GM19240 (cell line): Measurements from ENCODE around the gene HSPG2.
A peak's percentile ranks its signal among the peaks of the same experiment; 100 is the strongest.
"Not testable (repeated sequence)": the region's sequence is repeated elsewhere in the genome, so short reads cannot be mapped to it uniquely, and the experiment has no call there.

ENCODE experiments used
- DNase-seq: peaks from one replicate; pipeline ENCODE4 v3.0.0; 2011; ENCODE audit warnings: low spot score; ENCODE audit not compliant: insufficient read length

The HSPG2 gene

DNA sequence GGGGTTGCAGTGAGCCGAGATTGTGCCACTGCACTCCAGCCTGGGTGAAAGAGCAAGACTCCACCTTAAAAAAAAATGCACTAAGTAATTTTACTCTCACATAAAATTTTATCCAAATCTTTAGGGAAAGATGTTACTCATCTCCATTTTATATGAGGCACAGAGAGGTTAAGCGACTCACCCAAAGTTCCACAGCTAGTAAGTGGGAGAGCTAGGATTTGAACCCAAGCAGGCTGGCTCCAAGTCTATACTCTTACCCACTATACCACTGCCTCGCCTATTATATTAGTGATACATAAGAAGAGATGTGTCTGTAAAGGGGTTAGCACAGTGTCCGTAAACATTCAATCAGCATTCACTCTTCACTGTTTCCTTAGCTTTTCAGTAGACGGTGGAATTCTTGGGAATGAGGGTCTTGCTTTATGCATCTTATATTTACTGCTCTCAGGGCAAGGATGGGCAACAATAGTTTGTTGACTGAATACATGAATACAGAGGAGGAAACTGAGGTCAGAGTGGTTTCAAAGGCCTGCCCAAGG lies 109.9 kb downstream of the HSPG2 start:
- no peak for DNase-seq

DNA sequence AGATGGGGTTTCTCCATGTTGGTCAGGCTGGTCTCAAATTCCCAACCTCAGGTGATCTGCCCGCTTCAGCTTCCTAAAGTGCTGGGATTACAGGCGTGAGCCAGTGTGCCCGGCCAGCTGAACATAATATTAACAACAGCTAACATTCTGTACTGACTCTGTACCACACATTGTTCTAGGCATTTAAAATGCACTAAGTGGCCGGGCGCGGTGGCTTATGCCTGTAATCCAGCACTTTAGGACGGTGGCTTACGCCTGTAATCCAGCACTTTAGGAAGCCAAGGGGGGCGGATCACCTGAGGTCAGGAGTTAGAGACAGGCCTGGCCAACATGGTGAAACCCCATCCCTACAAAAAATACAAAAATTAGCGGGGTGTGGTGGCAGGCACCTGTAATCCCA lies 110.4 kb downstream of the HSPG2 start:
- DNase-seq: not testable (repeated sequence)

DNA sequence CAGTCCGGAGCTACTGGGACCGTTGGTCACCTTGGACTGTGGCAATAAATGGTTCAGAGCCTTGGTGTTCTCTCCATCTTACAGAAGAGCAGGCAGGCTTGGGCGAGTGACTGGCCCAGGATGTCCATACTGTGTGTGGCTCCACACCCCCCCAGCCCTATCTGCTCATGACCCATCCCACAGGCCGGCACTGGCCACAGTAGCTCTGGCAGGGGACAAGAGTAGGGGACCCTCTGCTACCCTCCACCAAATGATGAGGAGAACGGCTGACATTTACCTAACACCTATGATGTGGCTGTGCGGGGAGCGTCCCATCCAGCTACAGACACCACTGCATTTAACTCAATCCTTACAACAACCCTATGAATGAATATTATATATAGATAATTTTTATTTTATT lies 111.7 kb downstream of the HSPG2 start:
- DNase-seq: no peak

DNA sequence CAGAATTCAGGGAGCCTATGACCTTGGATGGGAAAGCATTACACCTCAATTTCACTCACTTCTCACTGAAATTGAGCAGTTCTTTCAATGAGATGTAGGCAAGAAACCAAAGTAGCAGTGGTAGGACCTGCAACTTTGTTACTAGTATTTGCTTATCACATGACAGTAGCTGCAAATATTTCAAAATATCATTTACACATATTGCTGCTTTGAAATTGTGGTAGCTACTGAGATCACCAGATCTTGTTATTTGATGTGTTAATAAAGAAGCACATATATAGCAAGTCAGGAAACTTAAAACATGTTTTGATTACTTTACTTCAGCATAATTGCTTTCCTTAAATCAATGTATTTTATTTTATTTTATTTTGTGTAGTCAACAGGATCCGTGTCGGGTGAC lies 112.2 kb downstream of the HSPG2 start:
- no peak for DNase-seq

DNA sequence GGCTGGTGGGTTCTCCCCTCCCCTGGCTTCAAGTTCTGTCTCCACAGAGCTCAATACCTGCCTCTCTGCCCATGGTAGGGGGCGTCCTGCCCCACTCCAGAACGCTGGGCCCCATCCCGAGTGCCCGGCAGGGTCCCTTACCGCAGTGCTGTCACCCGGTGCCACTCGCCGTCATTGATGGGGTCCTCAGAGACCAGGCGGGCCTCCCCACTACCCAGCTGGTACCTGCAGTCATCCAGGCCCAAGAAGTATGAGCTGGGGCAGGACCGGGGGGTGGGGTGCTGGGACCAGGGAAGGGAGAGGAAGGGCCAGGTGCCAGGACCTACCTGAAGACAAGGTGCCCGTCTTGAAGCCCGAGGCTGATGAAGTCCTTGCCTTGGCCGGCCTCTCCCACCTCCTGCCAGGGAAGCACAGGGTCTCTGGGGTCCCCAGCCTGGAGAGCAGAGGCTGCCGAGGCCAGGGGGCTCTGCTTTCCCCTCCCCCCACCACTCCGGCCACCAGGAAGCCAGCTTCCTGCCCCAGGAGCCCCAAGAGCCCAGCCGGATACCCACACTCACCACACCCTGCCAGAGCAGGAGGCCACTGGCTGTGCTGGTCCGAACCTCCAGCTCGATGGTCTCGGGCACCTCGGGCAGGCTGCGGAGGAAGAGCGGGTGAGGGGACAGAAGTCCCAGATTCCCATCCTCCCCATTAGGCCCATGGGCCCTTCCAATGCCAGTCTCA lies 113.0 kb downstream of the HSPG2 start:
- DNase-seq: no peak

DNA sequence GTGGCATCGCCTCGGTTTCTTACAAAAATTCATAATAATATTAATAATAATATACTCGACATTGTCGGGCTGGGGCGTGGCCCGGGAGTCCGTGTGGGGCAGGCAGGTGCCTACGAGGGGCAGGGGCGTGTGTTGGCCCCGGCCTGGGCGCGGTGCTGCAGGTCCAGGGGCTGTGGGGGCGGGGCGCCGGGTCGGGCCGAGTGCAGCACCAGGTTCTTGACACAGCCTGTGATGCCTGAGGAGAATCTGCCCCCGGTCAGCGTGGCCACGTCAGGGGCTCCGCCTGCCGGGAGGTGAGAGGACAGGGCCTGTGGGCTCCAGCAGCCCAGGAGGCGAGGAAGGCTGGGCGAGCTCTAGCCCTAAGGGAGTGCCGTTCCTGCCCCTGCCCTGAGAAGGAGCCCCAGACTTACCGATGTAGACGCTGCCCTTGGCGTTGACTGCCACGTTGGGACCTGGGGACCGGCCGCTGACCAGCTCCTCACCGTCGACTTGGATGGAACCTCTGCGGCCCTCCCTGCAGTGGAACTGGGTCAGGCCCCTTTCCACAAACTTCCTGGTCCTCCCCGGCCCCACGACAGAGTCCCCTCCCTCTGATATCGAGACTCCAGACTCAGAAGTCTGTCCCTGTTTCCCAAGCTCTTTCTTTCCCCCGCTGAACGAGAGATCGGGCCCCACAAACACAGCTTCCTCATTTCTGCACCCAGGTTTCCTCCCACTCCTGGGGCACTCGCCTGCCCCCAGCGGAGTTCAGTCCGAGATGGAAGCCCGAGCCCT lies 113.7 kb downstream of the HSPG2 start:
- no peak for DNase-seq

DNA sequence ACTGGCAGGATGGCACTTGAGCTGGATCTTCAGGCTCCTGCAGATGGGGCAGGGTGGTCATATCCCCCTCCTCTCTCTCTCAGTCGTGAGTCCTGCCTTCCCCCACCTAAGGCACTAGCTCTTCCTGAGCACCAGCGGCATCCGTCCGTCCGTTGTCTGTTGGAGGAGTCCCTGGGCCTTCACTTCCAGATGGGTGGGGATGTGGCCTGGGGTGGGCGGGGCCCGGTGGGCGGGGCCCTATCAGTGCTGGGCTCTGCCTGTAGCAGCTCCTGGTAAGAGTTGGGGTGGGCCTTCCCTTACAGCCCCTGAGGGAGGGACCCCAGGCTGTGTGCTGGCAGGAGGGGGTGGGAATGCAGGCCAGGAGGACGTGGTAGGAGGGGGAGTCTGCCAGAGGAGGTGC lies 114.8 kb downstream of the HSPG2 start:
- DNase-seq: no peak

DNA sequence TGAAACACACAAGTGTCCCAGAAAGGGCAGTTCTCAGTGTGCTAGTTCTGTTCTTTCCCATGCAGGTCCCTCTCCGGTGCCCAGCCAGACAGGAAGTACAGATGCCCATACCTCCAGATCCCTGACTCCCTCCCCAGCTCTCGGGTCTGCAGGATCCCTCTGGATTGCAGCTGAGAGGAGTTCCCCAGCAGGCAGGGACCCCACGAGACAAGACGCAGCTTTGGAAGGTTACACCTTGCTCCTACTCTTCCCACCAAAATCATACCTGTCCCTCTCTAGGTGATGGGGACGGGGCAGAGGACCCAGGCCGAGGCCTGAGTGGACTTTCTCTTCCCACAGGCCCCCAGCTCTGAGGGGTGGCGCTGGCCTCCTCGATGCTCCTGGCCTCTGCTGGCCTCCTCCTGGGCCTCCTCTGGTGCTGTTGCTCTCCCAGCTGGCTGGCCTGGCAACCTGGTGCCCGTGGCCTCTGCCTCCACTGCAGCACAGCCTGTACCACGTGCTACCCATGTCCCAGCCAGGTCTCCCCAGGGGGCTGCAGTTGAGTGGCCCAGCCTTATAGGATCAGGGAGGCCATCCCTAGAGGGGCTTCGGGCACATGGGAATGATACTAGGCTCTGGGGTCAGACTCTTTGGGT lies 115.6 kb downstream of the HSPG2 start:
- DNase-seq: no peak

DNA sequence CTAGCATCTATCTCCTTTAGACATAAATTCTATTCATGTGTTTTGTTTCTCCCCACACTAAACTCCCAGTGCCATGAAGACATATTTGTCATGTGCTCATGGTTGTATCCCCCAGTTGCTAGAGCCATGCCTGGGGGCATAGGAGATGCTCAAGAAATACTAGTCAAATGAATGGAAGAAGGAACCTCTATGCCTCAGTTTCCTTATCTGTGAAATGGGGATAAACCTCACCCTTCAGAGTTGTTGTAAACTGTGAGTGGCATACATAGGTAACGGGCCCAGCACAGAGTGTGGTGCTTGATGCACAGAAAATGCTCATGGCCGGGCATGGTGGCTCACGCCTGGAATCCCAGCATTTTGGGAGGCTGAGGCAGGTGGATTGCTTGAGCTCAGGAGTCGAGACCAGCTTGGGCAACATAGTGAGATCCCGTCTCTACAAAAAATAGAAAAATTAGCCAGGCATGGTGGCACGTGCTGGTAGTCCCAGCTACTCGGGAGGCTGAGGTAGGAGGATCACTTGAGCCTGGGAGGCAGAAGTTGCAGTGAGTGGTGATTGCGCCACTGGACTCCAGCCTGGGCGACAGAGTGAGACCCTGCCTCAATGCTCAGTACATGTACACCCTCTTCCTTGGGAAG lies 116.4 kb downstream of the HSPG2 start:
- no peak for DNase-seq

DNA sequence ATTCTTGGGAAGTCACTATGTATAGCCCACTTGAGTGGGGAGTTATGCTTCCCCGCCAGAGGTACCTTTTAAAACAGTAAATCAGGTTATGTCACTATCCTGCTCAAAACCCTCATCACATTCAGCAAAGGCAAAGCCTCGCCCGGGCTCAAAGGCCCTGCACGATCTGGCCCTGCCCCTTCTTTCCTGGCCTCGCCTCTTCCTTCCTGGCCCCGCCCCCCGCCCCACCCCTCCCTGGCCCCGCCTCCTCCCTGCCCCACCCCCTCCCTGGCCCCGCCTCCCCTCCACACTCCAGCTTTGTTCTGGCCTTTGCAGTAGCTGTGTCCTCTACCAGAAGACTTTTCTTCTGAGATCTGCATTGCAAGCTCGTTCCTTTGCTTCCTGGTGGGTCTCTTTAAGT lies 118.5 kb downstream of the HSPG2 start:
- DNase-seq: peak; percentile 69

DNA sequence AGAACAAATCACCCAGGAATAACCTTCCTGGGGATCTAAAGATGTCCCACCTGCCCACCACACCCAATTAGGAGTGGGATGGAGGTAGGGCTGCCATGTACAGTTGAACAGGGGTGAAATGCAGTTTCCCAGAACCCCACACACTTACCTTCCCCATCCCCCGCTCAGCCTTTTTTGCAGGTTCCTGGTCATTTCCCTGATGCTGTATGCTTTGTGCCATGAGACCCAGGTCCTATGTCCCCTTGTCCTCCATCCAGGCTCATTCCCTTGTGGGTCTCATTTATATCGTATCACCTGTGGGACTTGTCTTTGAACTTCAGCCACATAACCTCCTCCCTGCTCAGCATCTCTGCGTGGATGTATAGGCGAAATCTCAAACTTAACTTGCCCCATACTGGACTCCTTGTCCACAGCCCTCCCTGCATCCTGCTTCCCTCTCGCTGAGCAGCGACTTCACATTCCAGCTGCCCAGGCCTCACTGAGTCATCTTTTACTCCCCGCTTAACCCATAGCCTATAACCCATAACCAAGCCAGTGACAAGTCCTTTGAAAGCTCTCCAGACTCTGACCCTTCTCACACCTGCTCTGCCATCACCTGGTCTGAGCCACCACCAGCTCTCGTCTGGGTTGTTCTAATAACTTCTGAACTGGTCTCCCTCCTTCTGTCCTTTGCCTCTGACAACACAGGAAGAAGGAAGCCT lies 120.4 kb downstream of the HSPG2 start:
- DNase-seq: no peak

DNA sequence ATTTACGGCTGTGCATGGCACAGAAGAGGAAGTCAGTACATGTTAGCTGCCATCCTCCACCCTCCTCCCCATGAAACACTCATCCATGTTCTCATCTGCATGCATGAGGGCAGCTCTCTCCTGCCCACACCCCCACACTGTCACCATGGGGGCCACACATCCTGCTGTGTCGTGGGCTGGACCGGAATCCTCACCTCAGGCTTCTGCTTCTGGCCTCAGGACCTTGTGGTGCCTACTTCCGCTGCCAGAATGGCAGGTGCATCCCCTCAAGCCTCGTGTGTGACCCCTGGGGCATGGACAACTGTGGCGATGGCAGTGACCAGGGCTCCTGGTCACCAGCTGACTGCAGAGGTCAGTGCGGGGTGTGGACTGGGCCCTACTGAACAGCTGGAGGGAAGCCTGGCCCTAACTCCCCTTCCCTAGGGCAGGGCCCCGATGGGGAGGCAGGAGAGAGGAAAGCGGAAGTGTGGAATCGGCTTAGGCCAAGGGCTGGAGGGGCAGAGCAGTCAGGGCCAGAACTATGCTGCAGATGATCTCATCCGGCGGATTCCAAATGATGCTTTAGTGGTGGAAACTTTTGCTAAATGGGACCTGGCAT lies 121.3 kb downstream of the HSPG2 start:
- DNase-seq: no peak

DNA sequence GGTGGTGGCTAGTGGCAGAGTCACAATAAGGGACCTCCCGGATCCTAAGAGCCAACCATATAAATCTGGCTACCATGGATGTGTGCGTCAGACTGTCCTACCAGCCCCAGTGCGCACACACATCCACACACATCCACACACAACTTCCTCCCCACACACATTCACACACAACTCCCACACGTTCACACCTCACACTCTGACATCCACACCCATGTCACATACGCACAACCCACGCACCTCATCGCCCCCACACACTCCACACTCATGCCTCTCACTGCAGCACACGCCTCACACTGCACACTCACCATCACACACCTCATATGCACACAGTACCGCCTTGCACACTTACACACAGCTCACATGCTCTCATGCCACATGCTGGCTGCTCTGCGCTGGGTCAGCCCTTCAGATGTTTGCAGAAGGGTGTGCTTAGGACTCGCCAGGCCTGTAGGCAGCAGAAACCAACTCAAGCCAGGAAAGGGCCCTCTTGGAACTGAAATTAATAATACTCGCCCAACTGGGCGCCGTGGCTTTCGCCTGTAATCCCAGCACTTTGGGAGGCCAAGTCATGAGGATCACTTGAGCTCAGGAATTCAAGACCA lies 122.0 kb downstream of the HSPG2 start:
- DNase-seq: no peak

DNA sequence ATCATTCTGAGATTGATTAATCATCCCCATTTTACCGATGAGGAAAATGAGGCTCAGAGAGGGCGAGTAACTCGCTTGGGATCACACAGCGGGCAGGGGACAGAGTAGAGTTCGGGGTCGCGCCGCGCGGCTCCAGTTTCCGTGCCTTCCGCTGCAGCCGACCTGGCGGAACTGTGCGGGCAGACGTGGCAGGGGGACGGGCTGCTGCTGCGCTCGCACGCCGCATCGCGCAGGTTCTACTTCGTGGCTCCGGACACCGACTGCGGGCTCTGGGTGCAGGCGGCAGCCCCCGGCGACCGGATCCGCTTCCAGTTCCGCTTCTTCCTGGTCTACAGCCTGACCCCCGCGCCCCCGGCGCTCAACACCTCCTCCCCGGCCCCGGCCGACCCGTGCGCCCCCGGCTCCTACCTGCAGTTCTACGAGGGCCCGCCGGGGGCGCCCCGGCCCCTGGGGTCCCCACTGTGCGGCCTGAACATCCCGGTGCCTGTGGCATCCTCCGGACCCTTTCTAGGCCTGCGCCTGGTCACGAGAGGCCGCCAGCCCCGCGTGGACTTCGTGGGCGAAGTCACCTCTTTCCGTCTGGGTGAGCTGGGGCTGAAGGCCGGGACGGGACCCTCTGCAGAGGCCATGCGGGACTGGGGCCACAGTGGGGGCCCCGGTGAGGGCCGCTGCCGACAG lies 122.7 kb downstream of the HSPG2 start:
- no peak for DNase-seq

DNA sequence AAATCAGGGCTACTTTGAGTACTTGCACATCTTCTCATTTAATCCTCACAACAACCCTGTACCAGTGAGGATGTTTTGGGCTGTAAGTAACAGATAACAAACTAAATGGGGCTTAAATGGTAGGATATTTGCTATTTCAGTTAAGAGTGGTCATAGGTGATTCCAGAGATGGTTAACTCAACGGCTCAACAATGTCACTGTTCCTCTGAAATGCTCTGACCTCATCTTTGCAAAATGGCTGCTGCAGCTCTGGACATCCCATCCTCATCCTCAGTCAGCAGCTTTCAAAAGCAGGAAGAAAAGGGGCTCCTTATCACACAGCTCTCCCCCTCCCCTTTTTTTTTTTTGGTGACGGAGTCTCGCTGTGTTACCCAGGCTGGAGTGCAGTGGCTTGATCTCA lies 123.6 kb downstream of the HSPG2 start:
- no peak for DNase-seq

DNA sequence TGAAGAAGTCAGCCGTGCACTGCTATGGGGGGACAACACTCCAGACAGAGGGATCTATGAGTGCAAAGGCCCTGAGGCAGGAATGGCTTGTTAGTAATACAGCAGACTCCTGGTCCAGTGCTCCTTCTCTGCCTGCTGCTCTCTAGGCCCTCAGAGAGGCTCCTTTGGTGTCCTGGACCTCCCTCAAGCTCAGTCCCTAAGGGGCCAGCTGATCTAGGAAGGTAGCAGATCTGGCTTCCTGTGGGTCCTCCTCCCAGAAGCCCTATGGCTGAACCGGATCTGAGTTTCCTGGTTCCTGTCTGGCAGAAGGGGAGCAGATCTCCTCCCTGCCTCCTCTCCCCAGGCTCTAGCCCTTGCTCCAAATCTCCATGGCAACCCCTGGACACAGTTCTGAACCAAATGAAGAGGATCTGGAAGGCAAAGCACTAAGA lies 125.2 kb downstream of the HSPG2 start, which contains the start of gene LDLRAD2:
Gene LDLRAD2 (plus strand): TSS at position 391 of the 431 bp plus-strand sequence. CDS start 187 bp downstream, outside the sequence.
- no peak for DNase-seq

DNA sequence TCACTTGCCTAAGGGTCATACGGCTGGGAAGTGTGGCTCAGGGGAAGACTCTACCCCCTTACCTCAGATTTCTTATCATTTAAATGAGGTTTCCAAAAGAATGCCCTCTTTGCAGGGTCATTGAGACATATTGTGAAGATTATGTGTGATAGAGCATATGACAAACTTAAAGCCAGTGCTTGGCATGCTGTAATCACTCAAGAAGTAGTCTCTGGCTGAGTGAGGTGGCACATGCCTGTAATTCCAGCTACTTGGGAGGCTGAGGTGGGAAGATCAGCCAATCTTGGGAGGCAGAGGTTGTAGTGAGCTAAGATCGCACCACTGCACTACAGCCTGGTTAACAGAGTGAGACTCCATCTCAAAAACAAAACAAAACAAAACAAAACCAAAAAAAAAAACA lies 132.6 kb downstream of the HSPG2 start:
- DNase-seq: no peak

DNA sequence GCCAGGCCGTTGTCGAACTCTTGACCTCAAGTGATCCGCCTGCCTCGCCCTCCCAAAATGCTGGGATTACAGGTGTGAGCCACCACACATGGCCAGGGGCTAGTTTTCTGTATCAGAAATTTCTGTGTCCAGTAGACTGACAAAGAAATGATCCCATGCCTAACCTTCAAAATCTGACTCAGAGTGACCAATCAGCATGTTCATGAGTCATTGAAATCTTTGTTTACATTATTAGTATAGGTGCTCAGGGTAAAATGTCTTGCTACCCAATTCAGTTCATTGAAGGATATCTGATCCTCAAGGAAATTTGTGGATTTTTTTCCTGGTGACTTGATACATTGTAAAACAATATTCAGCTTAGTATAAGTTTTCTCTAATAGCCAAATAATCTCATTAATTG lies 136.0 kb downstream of the HSPG2 start:
- DNase-seq: no peak

DNA sequence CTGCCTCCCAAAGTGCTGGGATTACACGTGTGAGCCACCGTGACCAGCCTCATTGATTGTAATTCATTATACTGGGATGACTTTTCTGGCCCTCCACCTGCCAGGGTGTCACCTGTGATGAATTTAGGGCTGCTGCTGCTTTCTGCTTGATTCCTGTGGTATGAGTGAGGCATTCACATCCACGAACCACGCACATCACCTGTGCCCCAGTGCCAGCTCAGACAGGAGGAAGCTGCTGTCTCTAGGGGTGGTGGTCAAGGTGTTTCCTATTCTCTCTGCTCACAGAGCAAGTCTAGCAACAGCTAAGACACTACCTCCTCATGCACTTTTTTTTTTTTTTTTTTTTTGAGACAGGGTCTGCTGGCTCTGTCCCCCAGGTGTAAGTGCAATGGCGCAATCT lies 137.4 kb downstream of the HSPG2 start:
- DNase-seq: no peak

DNA sequence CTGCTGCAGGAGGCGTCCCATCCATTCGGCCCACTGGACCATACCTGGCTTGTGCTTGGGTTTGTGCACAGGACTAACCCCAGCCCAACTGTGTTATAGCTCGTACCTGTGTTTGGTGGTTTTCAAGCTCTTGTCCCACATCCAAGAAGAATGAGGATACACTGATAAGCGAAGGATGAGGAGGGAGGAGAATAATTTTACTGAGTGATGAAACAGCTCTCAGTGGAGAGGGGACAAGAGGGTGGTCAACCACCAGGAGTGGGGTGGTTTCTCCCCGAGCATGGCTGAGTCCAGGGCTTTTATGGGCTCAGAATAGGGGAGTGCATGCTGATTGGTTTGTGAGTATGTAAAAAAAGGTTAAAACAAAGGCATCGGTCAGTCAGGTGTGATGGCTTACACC lies 142.0 kb downstream of the HSPG2 start:
- no peak for DNase-seq
